Measurements from ENCODE around the gene MRNIP.

GRCh38 chr5:179864686-179865085, 6.1 kb upstream of the MRNIP start:
- TF ChIP-seq CTCF (IDR thresholded peaks at IDR 0.05) (no peak), POLR2A (IDR thresholded peaks at IDR 0.05) (no peak)

All from lower leg skin (tissue), 3 donors.